ENCODE results near the gene CHN2. TPM values are rescaled to one million over a fixed set of nuclear protein-coding genes. Genes with fewer than 3 reads are reported as not detected.

CHN2 gene
- polyA plus RNA-seq, 1 experiment: not detected

DNA sequence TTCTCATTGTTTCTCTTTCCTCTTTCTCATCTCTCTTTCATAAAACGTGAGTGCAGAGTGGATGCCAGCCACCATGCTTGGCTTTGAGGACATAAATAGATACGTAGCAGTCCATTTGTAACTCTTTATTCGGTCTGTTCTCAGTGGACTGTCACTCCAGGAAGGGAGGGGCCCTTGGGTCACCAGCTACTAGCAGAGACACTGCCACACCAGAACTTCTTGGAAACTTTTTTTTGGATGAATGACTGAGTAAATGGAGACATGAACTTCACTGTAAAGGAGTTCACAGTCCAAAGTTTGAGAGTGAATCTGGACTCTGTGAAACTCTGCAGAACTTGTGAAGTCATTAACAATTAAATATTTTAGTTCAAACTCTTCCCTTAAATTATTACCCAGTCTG, 20.2 kb downstream of the CHN2 start:
- no peak for DNase-seq (ENCODE audit: low read depth, low spot score)
- no peaks in the 10 kb centered on the region for H3K27me3 ChIP-seq (ENCODE audit: control insufficient read depth, insufficient read depth, low read length)
- H3K4me3 ChIP-seq (ENCODE audit: low read depth, low read length): no peak overlapping the region
- no peak overlapping the region for H3K27ac ChIP-seq (ENCODE audit: low read depth, low read length)
- ChIA-PET CTCF (no interaction called here), POLR2A (no interaction called here)
- TF ChIP-seq, protein P1, sequence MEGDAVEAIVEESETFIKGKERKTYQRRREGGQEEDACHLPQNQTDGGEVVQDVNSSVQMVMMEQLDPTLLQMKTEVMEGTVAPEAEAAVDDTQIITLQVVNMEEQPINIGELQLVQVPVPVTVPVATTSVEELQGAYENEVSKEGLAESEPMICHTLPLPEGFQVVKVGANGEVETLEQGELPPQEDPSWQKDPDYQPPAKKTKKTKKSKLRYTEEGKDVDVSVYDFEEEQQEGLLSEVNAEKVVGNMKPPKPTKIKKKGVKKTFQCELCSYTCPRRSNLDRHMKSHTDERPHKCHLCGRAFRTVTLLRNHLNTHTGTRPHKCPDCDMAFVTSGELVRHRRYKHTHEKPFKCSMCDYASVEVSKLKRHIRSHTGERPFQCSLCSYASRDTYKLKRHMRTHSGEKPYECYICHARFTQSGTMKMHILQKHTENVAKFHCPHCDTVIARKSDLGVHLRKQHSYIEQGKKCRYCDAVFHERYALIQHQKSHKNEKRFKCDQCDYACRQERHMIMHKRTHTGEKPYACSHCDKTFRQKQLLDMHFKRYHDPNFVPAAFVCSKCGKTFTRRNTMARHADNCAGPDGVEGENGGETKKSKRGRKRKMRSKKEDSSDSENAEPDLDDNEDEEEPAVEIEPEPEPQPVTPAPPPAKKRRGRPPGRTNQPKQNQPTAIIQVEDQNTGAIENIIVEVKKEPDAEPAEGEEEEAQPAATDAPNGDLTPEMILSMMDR (IDR thresholded peaks at IDR 0.05; ENCODE audit: low read depth, low read length): no peak
- no peaks in the 10 kb centered on the region for H3K9me3 ChIP-seq (ENCODE audit: control insufficient read depth, insufficient read depth, low read length)

DNA sequence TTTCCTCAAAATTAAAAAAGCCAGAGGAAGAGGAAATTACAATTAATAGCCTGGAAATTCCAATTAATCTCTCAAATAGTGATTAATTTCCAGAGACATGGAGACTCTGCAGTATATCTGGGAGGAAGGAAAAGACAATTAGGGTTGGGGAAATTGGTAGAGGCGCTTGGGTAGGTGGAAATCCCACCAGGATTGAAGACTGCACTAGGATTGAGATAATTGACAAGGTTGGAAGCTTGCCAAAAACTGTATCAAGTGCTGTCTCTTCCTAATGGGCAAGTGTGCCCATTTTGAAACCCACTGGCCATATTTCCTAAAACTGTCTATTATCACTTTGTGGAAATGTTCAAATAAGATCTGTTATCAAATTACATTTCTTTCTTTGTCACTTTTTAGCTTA, 21.6 kb downstream of the CHN2 start:
- ChIA-PET POLR2A (no interaction called here), CTCF (interaction anchor here (1.3 kb wide), 1 partner anchor 294 kb away, joined by 4 read pairs; no protein-coding TSS in a partner anchor)

DNA sequence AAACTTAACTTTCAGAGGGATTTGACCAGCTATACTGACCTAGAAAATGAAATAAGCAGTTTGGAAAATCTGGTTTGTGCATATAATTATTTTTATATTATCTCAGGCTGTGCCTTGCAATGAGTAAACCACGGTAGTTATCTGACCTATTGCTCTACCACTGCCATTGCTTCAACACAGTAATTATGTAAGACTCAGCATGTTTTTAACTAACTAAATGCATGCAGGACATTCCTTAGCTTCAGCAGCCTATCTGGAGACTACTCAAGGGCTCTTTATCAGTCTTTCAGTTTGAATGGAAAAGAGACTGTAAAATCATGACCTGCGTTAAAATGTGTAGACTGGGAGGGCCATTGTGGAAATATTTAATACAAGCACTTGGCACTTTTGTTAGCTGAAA, 22.5 kb downstream of the CHN2 start:
- Histone ChIP-seq H3K27ac (ENCODE audit: low read depth, low read length) (no peak overlapping the region), H3K4me3 (ENCODE audit: low read depth, low read length) (no peak overlapping the region), H3K27me3 (ENCODE audit: control insufficient read depth, insufficient read depth, low read length) (no peaks in the 10 kb centered on the region), H3K9me3 (ENCODE audit: control insufficient read depth, insufficient read depth, low read length) (no peaks in the 10 kb centered on the region)
- DNase-seq (ENCODE audit: low read depth, low spot score): no peak
- TF ChIP-seq, protein P1 (IDR thresholded peaks at IDR 0.05; ENCODE audit: low read depth, low read length): no peak
- ChIA-PET POLR2A (no interaction called here), CTCF (no interaction called here)

More for the DNA sequence above, 21.6 kb downstream of the CHN2 start:
- Histone ChIP-seq H3K4me3 (ENCODE audit: low read depth, low read length) (no peak overlapping the region), H3K9me3 (ENCODE audit: control insufficient read depth, insufficient read depth, low read length) (no peaks in the 10 kb centered on the region), H3K27ac (ENCODE audit: low read depth, low read length) (no peak overlapping the region), H3K27me3 (ENCODE audit: control insufficient read depth, insufficient read depth, low read length) (no peaks in the 10 kb centered on the region)
- no peak for DNase-seq (ENCODE audit: low read depth, low spot score)
- TF ChIP-seq, protein P1 (IDR thresholded peaks at IDR 0.05; ENCODE audit: low read depth, low read length): no peak

DNA sequence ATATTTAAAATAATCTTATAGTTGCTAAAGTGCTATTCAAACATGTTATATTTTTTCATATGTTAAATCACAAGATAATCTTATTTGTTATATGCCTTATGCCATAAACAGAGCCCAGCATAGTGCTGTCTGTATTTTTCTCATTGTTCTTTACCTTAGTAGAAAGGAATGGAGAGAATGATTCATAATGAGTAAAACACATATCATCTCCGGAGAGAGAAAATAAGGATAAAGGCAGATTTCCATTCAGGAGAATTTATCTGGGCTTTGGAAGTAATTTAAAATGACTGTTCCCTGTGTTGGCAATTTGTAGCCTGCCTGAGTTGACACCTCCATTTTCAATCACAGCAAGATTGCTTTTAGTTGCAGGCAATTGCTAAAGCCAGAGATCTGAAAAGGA, 30.2 kb downstream of the CHN2 start:
- H3K4me3 ChIP-seq (ENCODE audit: low read depth, low read length): no peak overlapping the region
- POLR2A ChIA-PET: no interaction called here
- DNase-seq (ENCODE audit: low read depth, low spot score): no peak
- no peak overlapping the region for H3K27ac ChIP-seq (ENCODE audit: low read depth, low read length)
- H3K27me3 ChIP-seq (ENCODE audit: control insufficient read depth, insufficient read depth, low read length): no peaks in the 10 kb centered on the region
- no peaks in the 10 kb centered on the region for H3K9me3 ChIP-seq (ENCODE audit: control insufficient read depth, insufficient read depth, low read length)
- CTCF ChIA-PET: no interaction called here
- TF ChIP-seq, protein P1 (IDR thresholded peaks at IDR 0.05; ENCODE audit: low read depth, low read length): no peak

DNA sequence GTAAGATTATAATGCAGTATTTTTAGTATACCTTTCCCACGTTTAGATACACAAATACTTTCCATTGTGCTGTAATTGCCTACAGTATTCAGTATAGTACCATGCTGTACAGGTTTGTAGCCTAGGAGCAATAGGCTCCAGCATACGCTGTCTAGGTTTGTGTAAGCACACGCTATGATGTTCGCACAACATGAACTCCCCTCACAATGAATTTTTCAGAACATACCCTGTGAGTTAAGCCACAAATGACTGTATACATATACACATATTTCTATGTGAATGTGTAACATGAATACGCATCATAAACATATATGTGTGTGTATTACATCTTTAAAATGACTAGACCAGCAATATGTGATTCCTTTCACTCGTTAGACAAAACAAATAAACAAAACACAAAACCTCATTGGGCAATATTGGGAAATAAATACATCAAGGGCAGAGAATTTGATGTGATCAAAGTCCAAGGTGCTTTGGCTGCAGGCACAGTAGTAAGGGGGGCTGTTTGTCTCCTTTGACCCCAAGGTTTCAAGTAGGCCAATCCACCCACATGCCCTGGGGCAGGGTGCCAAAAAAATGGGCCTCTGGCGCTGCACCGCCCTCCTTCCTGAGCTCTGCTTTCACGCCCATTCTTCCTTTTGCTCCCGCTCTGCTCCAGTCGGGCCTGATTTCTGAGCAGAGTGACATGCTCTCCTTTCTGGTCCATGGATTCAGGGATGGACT, 33.9 kb downstream of the CHN2 start:
- no peaks in the 10 kb centered on the region for H3K9me3 ChIP-seq (ENCODE audit: control insufficient read depth, insufficient read depth, low read length)
- ChIA-PET CTCF (no interaction called here), POLR2A (no interaction called here)
- no peak for DNase-seq (ENCODE audit: low read depth, low spot score)
- no peaks in the 10 kb centered on the region for H3K27me3 ChIP-seq (ENCODE audit: control insufficient read depth, insufficient read depth, low read length)
- H3K27ac ChIP-seq (ENCODE audit: low read depth, low read length): no peak overlapping the region
- TF ChIP-seq, protein P1 (IDR thresholded peaks at IDR 0.05; ENCODE audit: low read depth, low read length): no peak
- H3K4me3 ChIP-seq (ENCODE audit: low read depth, low read length): no peak overlapping the region

Measured in AG04450 (cell line).